ENCODE results near the gene PHF11.

Gene PHF11

DNA sequence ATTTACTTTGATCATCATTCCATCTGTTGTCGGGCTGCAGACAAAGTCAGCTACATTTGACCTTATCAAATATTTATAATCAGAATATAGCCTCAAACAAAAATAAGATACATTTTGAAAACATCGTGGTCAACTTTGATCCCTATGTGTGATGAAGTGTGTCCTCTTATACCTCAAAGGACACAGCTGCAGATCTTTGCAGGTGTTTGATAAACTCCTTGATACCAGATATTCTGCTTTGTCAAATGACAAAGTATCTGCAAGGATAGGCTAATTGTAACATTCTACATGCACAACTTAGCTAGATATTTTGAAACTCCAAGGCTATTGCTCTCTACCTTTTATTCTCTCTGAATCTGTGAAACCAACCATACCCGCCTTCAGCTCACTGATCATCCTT is 44.0 kb downstream of the PHF11 start:
- WGBS, 2 experiments = 98% methylated on average over 3 of the region's 3 CpGs

DNA sequence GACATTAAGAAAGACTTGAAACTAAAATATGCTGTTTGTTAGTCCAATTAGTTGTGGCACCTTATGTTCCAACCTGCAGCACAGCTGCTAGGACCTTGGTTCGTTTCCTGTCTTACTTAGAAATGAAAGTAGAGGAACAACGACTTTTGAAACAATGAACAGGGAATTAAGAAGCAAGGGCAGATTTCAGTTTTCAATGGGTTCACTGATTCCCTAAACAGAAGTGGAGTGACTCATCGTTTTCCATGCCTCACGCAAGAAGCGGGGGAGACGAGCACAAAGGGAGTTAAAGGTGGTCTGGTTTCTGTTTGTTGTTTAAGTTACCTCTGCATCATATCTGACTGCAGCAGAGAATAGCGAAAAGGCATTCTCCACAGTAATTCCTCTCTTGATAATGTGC is 44.8 kb downstream of the PHF11 start:
- no peak overlapping the region for H3K27ac ChIP-seq (ENCODE audit: insufficient read depth, low read depth, low read length, poor library complexity, severe bottlenecking)
- H3K4me3 ChIP-seq (ENCODE audit: insufficient read depth, low read depth, low read length) = no peak overlapping the region
- H3K4me1 ChIP-seq (ENCODE audit: control insufficient read depth, insufficient read depth, low read length) = no peaks in the 10 kb centered on the region
- H3K36me3 ChIP-seq (ENCODE audit: control insufficient read depth, insufficient read depth, low read length) = peaks cover 14% of the 10 kb centered on the region
- H3K9me3 ChIP-seq (ENCODE audit: control insufficient read depth, low read length) = no peaks in the 10 kb centered on the region
- no peaks in the 10 kb centered on the region for H3K27me3 ChIP-seq (ENCODE audit: control insufficient read depth, insufficient read depth, low read length, poor library complexity, severe bottlenecking)
- 81 to 86% methylated on average over 7 of the region's 7 CpGs for WGBS, 2 experiments

More for the DNA sequence above, 44.0 kb downstream of the PHF11 start:
- Histone ChIP-seq H3K36me3 (ENCODE audit: control insufficient read depth, insufficient read depth, low read length) (peaks cover 14% of the 10 kb centered on the region), H3K9me3 (ENCODE audit: control insufficient read depth, low read length) (no peaks in the 10 kb centered on the region), H3K27ac (ENCODE audit: insufficient read depth, low read depth, low read length, poor library complexity, severe bottlenecking) (no peak overlapping the region), H3K4me3 (ENCODE audit: insufficient read depth, low read depth, low read length) (no peak overlapping the region), H3K27me3 (ENCODE audit: control insufficient read depth, insufficient read depth, low read length, poor library complexity, severe bottlenecking) (no peaks in the 10 kb centered on the region), H3K4me1 (ENCODE audit: control insufficient read depth, insufficient read depth, low read length) (no peaks in the 10 kb centered on the region)

DNA sequence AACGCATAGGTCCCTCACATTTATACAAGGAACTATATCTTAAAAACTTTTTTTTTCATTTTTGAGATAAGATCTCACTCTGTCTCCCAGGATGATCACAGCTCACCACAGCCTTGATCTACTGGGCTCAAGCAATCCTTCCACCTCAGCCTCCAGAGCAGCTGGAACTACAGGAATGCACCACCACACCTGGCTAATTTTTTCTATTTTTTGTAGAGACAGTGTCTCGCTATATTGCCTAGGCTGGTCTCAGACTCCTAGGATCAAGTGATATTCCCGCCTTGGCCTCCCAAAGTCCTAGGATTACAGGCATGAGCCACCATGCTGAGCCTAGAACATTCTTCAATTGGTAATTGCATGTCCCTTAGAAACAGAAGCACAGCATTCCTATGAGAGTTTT is 47.9 kb downstream of the PHF11 start:
- Histone ChIP-seq H3K4me1 (ENCODE audit: control insufficient read depth, insufficient read depth, low read length) (no peaks in the 10 kb centered on the region), H3K36me3 (ENCODE audit: control insufficient read depth, insufficient read depth, low read length) (peaks cover 21% of the 10 kb centered on the region), H3K27me3 (ENCODE audit: control insufficient read depth, insufficient read depth, low read length, poor library complexity, severe bottlenecking) (no peaks in the 10 kb centered on the region), H3K9me3 (ENCODE audit: control insufficient read depth, low read length) (no peaks in the 10 kb centered on the region), H3K4me3 (ENCODE audit: insufficient read depth, low read depth, low read length) (no peak overlapping the region), H3K27ac (ENCODE audit: insufficient read depth, low read depth, low read length, poor library complexity, severe bottlenecking) (no peak overlapping the region)
- WGBS, 2 experiments = 91 to 97% methylated on average over 3 of the region's 3 CpGs

DNA sequence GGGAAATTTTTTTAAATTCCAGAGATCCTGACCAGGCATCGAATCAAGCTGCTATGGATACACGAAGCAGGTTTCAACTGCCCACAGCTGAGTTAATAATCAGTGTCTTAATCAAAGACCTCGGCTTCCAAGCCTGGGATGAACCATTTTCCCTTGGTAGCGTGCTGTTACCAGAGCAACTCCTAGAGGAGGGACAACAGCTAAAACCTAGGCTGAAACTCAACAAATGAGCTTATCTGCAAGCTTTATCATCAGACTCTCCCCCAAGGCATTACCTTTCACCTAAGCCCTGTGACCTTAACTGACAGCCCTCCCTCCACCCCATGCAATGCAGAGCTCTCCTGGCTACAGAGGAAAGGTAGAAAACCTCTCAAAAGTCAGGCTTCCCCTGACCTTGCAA is 49.9 kb downstream of the PHF11 start:
- Histone ChIP-seq H3K27me3 (ENCODE audit: control insufficient read depth, insufficient read depth, low read length, poor library complexity, severe bottlenecking) (no peaks in the 10 kb centered on the region), H3K4me3 (ENCODE audit: insufficient read depth, low read depth, low read length) (no peak overlapping the region), H3K9me3 (ENCODE audit: control insufficient read depth, low read length) (no peaks in the 10 kb centered on the region), H3K4me1 (ENCODE audit: control insufficient read depth, insufficient read depth, low read length) (no peaks in the 10 kb centered on the region), H3K36me3 (ENCODE audit: control insufficient read depth, insufficient read depth, low read length) (peaks cover 15% of the 10 kb centered on the region), H3K27ac (ENCODE audit: insufficient read depth, low read depth, low read length, poor library complexity, severe bottlenecking) (no peak overlapping the region)
- WGBS, 2 experiments = 94 to 96% methylated on average over 4 of the region's 4 CpGs

DNA sequence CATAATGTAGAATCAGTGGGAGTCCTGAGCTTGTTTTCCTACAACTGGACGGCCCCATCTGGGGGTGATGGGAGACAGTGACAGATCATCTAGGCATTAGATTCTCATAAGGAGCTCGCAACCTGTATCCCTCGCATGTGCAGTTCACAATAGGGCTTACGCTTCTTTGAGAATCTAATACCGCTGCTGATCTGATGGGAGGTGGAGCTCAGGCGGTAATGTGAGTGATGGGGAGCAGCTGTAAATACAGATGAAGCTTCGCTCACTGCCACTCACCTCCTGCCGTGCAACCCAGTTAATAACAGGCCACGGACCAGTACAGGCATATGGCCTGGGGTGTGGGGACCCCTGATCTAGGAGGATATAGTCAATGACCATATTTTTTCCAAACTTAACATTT is 50.8 kb downstream of the PHF11 start:
- H3K4me1 ChIP-seq (ENCODE audit: control insufficient read depth, insufficient read depth, low read length) = no peaks in the 10 kb centered on the region
- no peak overlapping the region for H3K4me3 ChIP-seq (ENCODE audit: insufficient read depth, low read depth, low read length)
- H3K36me3 ChIP-seq (ENCODE audit: control insufficient read depth, insufficient read depth, low read length) = peaks cover 8% of the 10 kb centered on the region
- 94 to 96% methylated on average over 9 of the region's 9 CpGs for WGBS, 2 experiments
- no peaks in the 10 kb centered on the region for H3K27me3 ChIP-seq (ENCODE audit: control insufficient read depth, insufficient read depth, low read length, poor library complexity, severe bottlenecking)
- no peak overlapping the region for H3K27ac ChIP-seq (ENCODE audit: insufficient read depth, low read depth, low read length, poor library complexity, severe bottlenecking)
- H3K9me3 ChIP-seq (ENCODE audit: control insufficient read depth, low read length) = no peaks in the 10 kb centered on the region

DNA sequence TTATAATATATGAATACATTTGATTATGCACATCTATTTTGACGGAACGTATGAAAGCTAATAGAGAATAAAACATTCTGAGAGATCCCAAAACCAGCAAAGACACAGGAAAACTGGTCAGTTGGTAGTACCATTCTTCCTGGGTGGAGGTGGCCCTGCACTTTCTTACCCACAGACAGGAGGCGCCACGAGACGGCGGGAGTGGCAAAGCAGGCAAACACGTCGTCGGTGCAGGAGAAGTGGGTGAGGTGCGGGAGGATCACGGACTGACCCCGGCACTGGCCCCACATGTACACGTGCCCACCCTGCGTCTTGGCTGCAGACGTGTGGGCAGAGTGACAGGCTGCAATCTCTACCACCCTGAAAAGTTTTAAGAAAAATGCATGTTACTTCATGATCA is 53.5 kb downstream of the PHF11 start:
- peaks cover 7% of the 10 kb centered on the region for H3K36me3 ChIP-seq (ENCODE audit: control insufficient read depth, insufficient read depth, low read length)
- H3K4me1 ChIP-seq (ENCODE audit: control insufficient read depth, insufficient read depth, low read length) = no peaks in the 10 kb centered on the region
- 90 to 92% methylated on average over 15 of the region's 15 CpGs for WGBS, 2 experiments
- no peaks in the 10 kb centered on the region for H3K27me3 ChIP-seq (ENCODE audit: control insufficient read depth, insufficient read depth, low read length, poor library complexity, severe bottlenecking)
- no peak overlapping the region for H3K27ac ChIP-seq (ENCODE audit: insufficient read depth, low read depth, low read length, poor library complexity, severe bottlenecking)
- no peaks in the 10 kb centered on the region for H3K9me3 ChIP-seq (ENCODE audit: control insufficient read depth, low read length)
- H3K4me3 ChIP-seq (ENCODE audit: insufficient read depth, low read depth, low read length) = no peak overlapping the region

DNA sequence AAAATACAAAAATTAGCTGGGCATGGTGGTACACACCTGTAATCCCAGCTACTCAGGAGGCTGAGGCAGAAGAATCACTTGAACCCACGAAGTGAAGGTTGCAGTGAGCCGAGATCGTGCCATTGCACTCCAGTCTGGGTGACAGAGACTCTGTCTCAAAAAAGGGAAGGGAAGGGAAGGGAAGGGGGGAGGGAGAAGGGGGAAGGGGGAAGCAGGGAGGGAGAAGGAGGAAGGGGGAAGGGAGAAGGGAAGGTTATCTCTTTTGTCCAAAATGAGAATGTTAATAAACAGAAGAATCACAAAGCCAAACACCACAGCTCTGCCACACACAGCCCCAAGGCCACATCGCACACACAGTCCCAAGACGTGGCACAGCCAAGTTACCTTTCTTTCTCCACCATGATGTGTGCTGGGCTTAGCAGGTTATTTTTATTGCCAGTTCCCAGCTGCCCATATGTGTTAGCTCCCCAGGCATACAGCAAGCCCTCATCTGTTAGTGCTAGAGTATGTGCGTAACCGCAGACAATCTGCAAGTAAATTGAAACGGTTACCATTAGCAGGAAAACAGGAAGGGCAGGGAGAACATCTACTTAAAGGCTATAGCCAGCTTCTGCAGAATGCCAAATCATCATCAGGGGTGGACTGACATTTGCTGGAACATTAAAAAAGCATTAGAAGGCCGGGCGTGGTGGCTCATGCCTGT is 55.3 kb downstream of the PHF11 start:
- Histone ChIP-seq H3K36me3 (ENCODE audit: control insufficient read depth, insufficient read depth, low read length) (peaks cover 7% of the 10 kb centered on the region), H3K4me3 (ENCODE audit: insufficient read depth, low read depth, low read length) (no peak overlapping the region), H3K27me3 (ENCODE audit: control insufficient read depth, insufficient read depth, low read length, poor library complexity, severe bottlenecking) (no peaks in the 10 kb centered on the region), H3K9me3 (ENCODE audit: control insufficient read depth, low read length) (no peaks in the 10 kb centered on the region), H3K4me1 (ENCODE audit: control insufficient read depth, insufficient read depth, low read length) (no peaks in the 10 kb centered on the region), H3K27ac (ENCODE audit: insufficient read depth, low read depth, low read length, poor library complexity, severe bottlenecking) (no peak overlapping the region)
- WGBS, 2 experiments = 95 to 97% methylated on average over 10 of the region's 10 CpGs

DNA sequence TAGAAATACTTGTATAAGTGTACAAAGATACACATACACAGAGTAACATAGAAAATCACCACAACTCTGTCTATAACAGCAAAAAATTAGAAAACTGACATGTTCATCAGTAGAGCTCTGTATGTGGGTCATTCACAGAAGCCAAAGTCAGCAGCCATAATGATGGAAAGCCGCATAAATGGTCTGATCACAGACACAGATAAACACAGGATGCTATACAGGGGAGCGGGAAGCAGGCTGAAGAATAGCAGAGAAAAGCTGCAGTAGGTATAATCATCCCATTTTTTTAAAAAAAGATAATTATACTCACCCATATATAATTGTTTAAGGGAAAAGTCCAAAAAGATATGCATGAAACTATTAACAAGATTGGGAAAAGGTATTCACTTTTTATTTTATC is 58.1 kb downstream of the PHF11 start:
- Histone ChIP-seq H3K27me3 (ENCODE audit: control insufficient read depth, insufficient read depth, low read length, poor library complexity, severe bottlenecking) (no peaks in the 10 kb centered on the region), H3K27ac (ENCODE audit: insufficient read depth, low read depth, low read length, poor library complexity, severe bottlenecking) (no peak overlapping the region), H3K4me1 (ENCODE audit: control insufficient read depth, insufficient read depth, low read length) (no peaks in the 10 kb centered on the region), H3K4me3 (ENCODE audit: insufficient read depth, low read depth, low read length) (no peak overlapping the region), H3K36me3 (ENCODE audit: control insufficient read depth, insufficient read depth, low read length) (peaks cover 3% of the 10 kb centered on the region), H3K9me3 (ENCODE audit: control insufficient read depth, low read length) (no peaks in the 10 kb centered on the region)
- 94 to 95% methylated on average over 1 to 2 of the region's 2 CpGs for WGBS, 2 experiments

DNA sequence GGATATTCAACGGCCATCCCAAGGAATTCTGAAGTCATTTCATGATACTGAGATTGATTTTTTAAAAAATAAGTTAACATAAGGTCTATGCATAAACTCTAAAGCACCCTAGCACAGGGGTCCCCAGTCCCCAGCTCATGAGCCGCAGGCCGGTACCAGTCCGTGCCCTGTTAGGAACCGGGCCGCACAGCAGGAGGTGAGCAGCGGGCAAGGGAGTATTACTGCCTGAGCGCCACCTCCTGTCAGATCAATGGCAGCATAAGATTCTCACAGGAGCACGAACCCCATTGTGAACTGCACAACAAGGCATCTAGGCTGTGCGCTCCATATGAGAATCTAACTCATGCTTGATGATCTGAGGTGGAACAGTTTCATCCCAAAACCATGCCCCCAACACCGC is 58.6 kb downstream of the PHF11 start:
- Histone ChIP-seq H3K4me1 (ENCODE audit: control insufficient read depth, insufficient read depth, low read length) (no peaks in the 10 kb centered on the region), H3K4me3 (ENCODE audit: insufficient read depth, low read depth, low read length) (no peak overlapping the region), H3K36me3 (ENCODE audit: control insufficient read depth, insufficient read depth, low read length) (peaks cover 7% of the 10 kb centered on the region), H3K27me3 (ENCODE audit: control insufficient read depth, insufficient read depth, low read length, poor library complexity, severe bottlenecking) (no peaks in the 10 kb centered on the region), H3K27ac (ENCODE audit: insufficient read depth, low read depth, low read length, poor library complexity, severe bottlenecking) (no peak overlapping the region), H3K9me3 (ENCODE audit: control insufficient read depth, low read length) (no peaks in the 10 kb centered on the region)
- 82 to 86% methylated on average over 10 to 11 of the region's 11 CpGs for WGBS, 2 experiments

DNA sequence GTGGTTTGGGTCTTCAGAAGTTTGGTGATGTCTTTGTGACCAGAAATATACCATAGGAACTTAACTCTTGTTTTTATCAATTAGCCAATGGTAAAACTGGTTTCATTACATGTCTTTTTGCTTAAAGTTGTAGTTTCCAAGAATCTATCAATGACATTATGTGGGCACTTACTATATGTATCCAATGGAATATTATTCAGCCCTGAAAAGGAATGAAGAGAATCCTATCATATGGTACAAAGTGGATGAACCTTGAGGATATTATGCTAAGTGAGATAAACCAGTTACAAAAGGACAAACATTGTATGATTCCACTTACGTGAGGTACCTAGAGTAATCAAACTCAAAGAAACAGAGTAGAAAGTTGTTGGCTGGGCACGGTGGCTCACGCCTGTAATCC is 63.3 kb downstream of the PHF11 start:
- Histone ChIP-seq H3K36me3 (ENCODE audit: control insufficient read depth, insufficient read depth, low read length) (peaks cover 13% of the 10 kb centered on the region), H3K27me3 (ENCODE audit: control insufficient read depth, insufficient read depth, low read length, poor library complexity, severe bottlenecking) (no peaks in the 10 kb centered on the region)
- WGBS, 2 experiments = 91 to 93% methylated on average over 3 of the region's 3 CpGs

More for the DNA sequence above, 63.3 kb downstream of the PHF11 start:
- Histone ChIP-seq H3K4me3 (ENCODE audit: insufficient read depth, low read depth, low read length) (no peak overlapping the region), H3K27ac (ENCODE audit: insufficient read depth, low read depth, low read length, poor library complexity, severe bottlenecking) (no peak overlapping the region), H3K9me3 (ENCODE audit: control insufficient read depth, low read length) (no peaks in the 10 kb centered on the region), H3K4me1 (ENCODE audit: control insufficient read depth, insufficient read depth, low read length) (no peaks in the 10 kb centered on the region)
